ENCODE data around the gene RBM19. TPM values are rescaled to one million over a fixed set of nuclear protein-coding genes. Genes with fewer than 3 reads are reported as not detected.

Gene RBM19
- polyA plus RNA-seq, 1 experiment: 15.5 TPM

DNA sequence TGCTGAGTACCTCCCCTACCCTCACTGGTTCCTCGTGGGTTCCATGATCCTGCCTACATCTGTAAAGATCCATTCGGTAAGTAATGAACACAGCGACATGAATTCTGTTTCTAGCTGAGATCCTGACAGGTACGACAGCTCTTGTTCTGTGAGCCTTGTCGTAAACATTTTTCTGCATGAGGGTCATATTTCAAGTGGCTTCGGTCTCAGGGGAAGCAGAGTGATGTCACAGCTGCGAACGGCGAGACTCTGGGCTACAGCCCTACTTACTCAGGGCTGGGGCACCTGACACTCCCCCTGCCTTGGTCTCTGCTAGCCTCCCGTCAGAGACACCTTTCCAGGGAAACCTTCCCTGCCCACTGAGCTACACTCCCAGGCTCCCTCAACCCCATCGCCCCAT lies 85.8 kb downstream of the RBM19 start:
- ChIA-PET CTCF (no interaction called here), POLR2A (no interaction called here)
- Histone ChIP-seq H3K27me3 (ENCODE audit: control insufficient read depth, insufficient read depth, low read length) (no peaks in the 10 kb centered on the region), H3K4me3 (ENCODE audit: low read depth, low read length) (no peak overlapping the region), H3K36me3 (ENCODE audit: control insufficient read depth, insufficient read depth, low read length) (no peaks in the 10 kb centered on the region; the same call in 1 of the 2 replicates)
- no peak for DNase-seq (ENCODE audit: low read depth)
- TF ChIP-seq, protein P1, sequence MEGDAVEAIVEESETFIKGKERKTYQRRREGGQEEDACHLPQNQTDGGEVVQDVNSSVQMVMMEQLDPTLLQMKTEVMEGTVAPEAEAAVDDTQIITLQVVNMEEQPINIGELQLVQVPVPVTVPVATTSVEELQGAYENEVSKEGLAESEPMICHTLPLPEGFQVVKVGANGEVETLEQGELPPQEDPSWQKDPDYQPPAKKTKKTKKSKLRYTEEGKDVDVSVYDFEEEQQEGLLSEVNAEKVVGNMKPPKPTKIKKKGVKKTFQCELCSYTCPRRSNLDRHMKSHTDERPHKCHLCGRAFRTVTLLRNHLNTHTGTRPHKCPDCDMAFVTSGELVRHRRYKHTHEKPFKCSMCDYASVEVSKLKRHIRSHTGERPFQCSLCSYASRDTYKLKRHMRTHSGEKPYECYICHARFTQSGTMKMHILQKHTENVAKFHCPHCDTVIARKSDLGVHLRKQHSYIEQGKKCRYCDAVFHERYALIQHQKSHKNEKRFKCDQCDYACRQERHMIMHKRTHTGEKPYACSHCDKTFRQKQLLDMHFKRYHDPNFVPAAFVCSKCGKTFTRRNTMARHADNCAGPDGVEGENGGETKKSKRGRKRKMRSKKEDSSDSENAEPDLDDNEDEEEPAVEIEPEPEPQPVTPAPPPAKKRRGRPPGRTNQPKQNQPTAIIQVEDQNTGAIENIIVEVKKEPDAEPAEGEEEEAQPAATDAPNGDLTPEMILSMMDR (IDR thresholded peaks at IDR 0.05; ENCODE audit: insufficient read depth, low read depth, low read length): no peak

DNA sequence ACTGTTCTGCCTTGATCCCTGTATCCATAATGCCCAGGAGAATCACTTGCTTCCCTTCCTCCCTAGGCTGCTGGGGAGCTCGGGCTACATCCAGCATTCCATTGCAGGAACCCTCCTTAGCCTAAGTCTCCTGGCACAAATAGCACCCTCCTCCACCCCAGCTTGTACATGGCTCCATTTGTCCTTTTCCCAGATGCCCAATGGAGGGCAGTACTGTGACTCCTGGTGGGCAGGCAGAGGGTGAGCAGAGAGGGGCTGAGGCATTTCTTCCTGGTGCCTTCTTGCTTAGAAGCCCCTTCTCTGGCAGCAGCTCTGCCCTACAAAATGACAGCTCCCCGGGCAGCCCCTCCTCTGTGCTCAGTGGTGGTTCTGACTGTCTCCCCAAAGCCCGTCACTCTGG lies 86.5 kb downstream of the RBM19 start:
- Histone ChIP-seq H3K36me3 (ENCODE audit: control insufficient read depth, insufficient read depth, low read length) (no peaks in the 10 kb centered on the region; the same call in 1 of the 2 replicates), H3K4me3 (ENCODE audit: low read depth, low read length) (no peak overlapping the region), H3K27me3 (ENCODE audit: control insufficient read depth, insufficient read depth, low read length) (no peaks in the 10 kb centered on the region)
- ChIA-PET CTCF (interaction anchor here (1.2 kb wide), 1 partner anchor 12 kb away, joined by 3 read pairs; no protein-coding TSS in a partner anchor), POLR2A (no interaction called here)
- DNase-seq (ENCODE audit: low read depth): no peak
- TF ChIP-seq, protein P1 (IDR thresholded peaks at IDR 0.05; ENCODE audit: insufficient read depth, low read depth, low read length): no peak

DNA sequence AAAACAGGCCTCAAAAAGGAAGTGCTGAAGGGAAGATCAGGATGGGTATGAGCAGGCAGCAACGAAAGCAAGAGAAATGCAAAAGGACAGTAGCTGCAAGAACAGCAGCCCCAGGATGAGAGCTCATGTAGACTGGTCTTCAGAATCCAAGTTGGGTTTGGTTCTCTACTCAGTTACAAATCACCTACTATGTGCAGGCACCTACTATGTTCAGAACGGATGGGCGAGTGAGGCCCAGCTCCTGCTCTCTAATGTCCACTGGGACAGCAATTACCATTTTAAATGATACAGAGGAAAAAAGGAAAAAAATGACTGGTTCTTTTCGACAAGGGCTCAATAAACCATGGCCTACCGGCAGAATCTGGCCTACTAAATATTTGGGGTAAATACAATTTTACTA lies 88.5 kb downstream of the RBM19 start:
- no peak overlapping the region for H3K4me3 ChIP-seq (ENCODE audit: low read depth, low read length)
- no peaks in the 10 kb centered on the region; the same call in 1 of the 2 replicates for H3K36me3 ChIP-seq (ENCODE audit: control insufficient read depth, insufficient read depth, low read length)
- no peak for DNase-seq (ENCODE audit: low read depth)
- CTCF ChIA-PET: interaction anchor here (1.1 to 2.8 kb wide), 3 partner anchors 10 to 14 kb away, joined by 3 to 13 read pairs (median 3); no protein-coding TSS in a partner anchor
- POLR2A ChIA-PET: no interaction called here
- TF ChIP-seq, protein P1 (IDR thresholded peaks at IDR 0.05; ENCODE audit: insufficient read depth, low read depth, low read length): no peak
- no peaks in the 10 kb centered on the region for H3K27me3 ChIP-seq (ENCODE audit: control insufficient read depth, insufficient read depth, low read length)

DNA sequence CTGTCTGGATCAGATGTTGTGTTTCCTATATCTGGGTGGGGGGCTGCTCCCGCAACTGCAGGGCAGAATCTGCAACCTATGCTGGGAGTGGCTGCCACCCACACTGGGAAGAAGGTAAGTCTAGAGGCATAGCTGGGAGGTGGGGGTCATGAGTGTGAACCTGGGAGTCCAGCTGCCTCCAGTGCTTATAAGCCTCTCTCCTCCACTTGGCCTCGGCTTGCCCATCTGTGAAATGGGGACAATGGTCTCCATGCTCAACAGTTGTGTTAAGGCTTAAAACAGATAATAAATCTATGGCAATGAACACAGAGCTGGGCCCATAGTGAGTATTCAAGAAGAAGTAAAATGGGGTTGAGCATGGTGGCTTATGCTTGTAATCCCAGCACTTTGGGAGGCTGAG lies 90.0 kb downstream of the RBM19 start:
- no peaks in the 10 kb centered on the region; the same call in 1 of the 2 replicates for H3K36me3 ChIP-seq (ENCODE audit: control insufficient read depth, insufficient read depth, low read length)
- H3K27me3 ChIP-seq (ENCODE audit: control insufficient read depth, insufficient read depth, low read length): no peaks in the 10 kb centered on the region
- POLR2A ChIA-PET: no interaction called here
- DNase-seq (ENCODE audit: low read depth): no peak
- H3K4me3 ChIP-seq (ENCODE audit: low read depth, low read length): no peak overlapping the region
- TF ChIP-seq, protein P1 (IDR thresholded peaks at IDR 0.05; ENCODE audit: insufficient read depth, low read depth, low read length): no peak
- CTCF ChIA-PET: interaction anchor here (1.3 to 2.8 kb wide), 3 partner anchors 9 to 14 kb away, joined by 3 to 13 read pairs (median 4); no protein-coding TSS in a partner anchor

DNA sequence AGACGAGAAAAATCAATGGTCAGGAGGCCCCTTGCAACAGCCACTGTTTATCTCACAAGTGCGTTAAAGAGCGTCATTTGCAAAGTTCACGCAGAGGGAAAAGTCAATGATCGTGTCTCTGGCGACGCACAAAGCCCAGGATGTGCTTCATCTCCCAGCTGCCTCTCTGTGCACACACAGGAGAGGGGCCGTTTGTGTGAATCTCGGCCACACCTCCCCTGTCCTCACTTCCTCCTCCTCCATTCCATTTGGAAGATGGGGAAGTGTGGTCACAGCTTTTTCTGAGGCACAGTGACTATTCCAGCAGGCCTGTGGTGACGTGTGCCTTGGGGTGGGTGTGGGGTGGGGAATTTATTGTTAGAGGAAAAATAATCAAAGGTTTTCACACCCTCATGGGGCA lies 90.4 kb downstream of the RBM19 start:
- Histone ChIP-seq H3K4me3 (ENCODE audit: low read depth, low read length) (no peak overlapping the region), H3K36me3 (ENCODE audit: control insufficient read depth, insufficient read depth, low read length) (no peaks in the 10 kb centered on the region; the same call in 1 of the 2 replicates), H3K27me3 (ENCODE audit: control insufficient read depth, insufficient read depth, low read length) (no peaks in the 10 kb centered on the region)
- ChIA-PET CTCF (interaction anchor here (1.0 to 2.8 kb wide), 4 partner anchors 8 to 36 kb away, joined by 3 to 13 read pairs (median 4); no protein-coding TSS in a partner anchor), POLR2A (no interaction called here)
- TF ChIP-seq, protein P1 (IDR thresholded peaks at IDR 0.05; ENCODE audit: insufficient read depth, low read depth, low read length): no peak
- DNase-seq (ENCODE audit: low read depth): no peak
